Measurements from ENCODE around the gene CACNA1D.

CACNA1D gene

GRCh38 chr3:53818221-53819162, 324.1 kb downstream of the CACNA1D start:
- no peak overlapping the region for H3K4me3 ChIP-seq (replicated peaks; ENCODE audit: low read depth, low read length)
- TF ChIP-seq CTCF (IDR thresholded peaks at IDR 0.05; ENCODE audit: low read depth, low read length, missing control alignments), result no peak
- no peak for DNase-seq (ENCODE audit: extremely low read depth, low read depth)

- DNase-seq (ENCODE audit: extremely low read depth, low read depth), result no peak
- TF ChIP-seq CTCF (IDR thresholded peaks at IDR 0.05; ENCODE audit: low read depth, low read length, missing control alignments), result no peak
- H3K4me3 ChIP-seq (replicated peaks; ENCODE audit: low read depth, low read length), result no peak overlapping the region
Measured at GRCh38 chr3:53819163-53819868, 324.9 kb downstream of the CACNA1D start.

GRCh38 chr3:53820084-53820483, 325.7 kb downstream of the CACNA1D start:
- no peak for DNase-seq (ENCODE audit: extremely low read depth, low read depth)
- TF ChIP-seq CTCF (IDR thresholded peaks at IDR 0.05; ENCODE audit: low read depth, low read length, missing control alignments), result no peak
- no peak overlapping the region for H3K4me3 ChIP-seq (replicated peaks; ENCODE audit: low read depth, low read length)

- DNase-seq (ENCODE audit: extremely low read depth, low read depth), result no peak
- H3K4me3 ChIP-seq (replicated peaks; ENCODE audit: low read depth, low read length), result no peak overlapping the region
- no peak for TF ChIP-seq CTCF (IDR thresholded peaks at IDR 0.05; ENCODE audit: low read depth, low read length, missing control alignments)
Measured at GRCh38 chr3:53820756-53821580, 326.6 kb downstream of the CACNA1D start.

GRCh38 chr3:53821631-53822121, 327.3 kb downstream of the CACNA1D start:
- H3K4me3 ChIP-seq (replicated peaks; ENCODE audit: low read depth, low read length), result no peak overlapping the region
- TF ChIP-seq CTCF (IDR thresholded peaks at IDR 0.05; ENCODE audit: low read depth, low read length, missing control alignments), result no peak
- no peak for DNase-seq (ENCODE audit: extremely low read depth, low read depth)

GRCh38 chr3:53822331-53822741, 327.9 kb downstream of the CACNA1D start:
- TF ChIP-seq CTCF (IDR thresholded peaks at IDR 0.05; ENCODE audit: low read depth, low read length, missing control alignments), result no peak
- no peak overlapping the region for H3K4me3 ChIP-seq (replicated peaks; ENCODE audit: low read depth, low read length)
- DNase-seq (ENCODE audit: extremely low read depth, low read depth), result no peak
